H1 (cell line): ENCODE results near the gene FAM120B. TPM values are rescaled to one million over a fixed set of nuclear protein-coding genes. Genes with fewer than 3 reads are reported as not detected.

Source experiments
- CTCF ChIA-PET: fragments of 300-600 bp; sonication (Branson Sonifier 250); formaldehyde crosslinking; loops from one replicate; lab custom pipeline; 2021; ENCODE audit not compliant: partially characterized antibody; lab: Charles Lee
- POLR2A ChIA-PET: fragments of 300-600 bp; sonication (Branson Sonifier 250); formaldehyde crosslinking; loops from one replicate; lab custom pipeline; 2021; ENCODE audit warnings: inconsistent platforms; ENCODE audit not compliant: partially characterized antibody; lab: Charles Lee
- DNase-seq, 2 experiments: peaks; one replicate each; pipeline versions ENCODE4 v3.0.0 to v3.0.0-alpha.2; 2010 to 2022; ENCODE audit warnings: low spot score in 2 of 2, low read depth in 1 of 2, mixed read lengths in 1 of 2
- FAIRE-seq: peaks from 2 replicates; lab custom pipeline; 2011; peaks lifted over from hg19 to GRCh38; lab: Jason Lieb, UNC
- H2AFZ ChIP-seq: 2 replicates; pipeline ENCODE4 v1.8.1; 2012; ENCODE audit warnings: low read length, inconsistent platforms
- H2AK5ac ChIP-seq: 2 replicates; pipeline ENCODE4 v1.6.1; 2013; ENCODE audit warnings: low read depth, low read length
- H2BK120ac ChIP-seq: replicated peaks from 2 replicates; pipeline ENCODE3; 2013; ENCODE audit warnings: low read depth, low read length, inconsistent platforms
- H2BK12ac ChIP-seq: 2 replicates; pipeline ENCODE4 v1.6.1; 2013; ENCODE audit warnings: low read depth, low read length
- H2BK15ac ChIP-seq: 2 replicates; pipeline ENCODE4 v1.6.1; 2013; ENCODE audit warnings: low read length
- H2BK20ac ChIP-seq: 2 replicates; pipeline ENCODE4 v1.6.1; 2013; ENCODE audit warnings: low read length
- H2BK5ac ChIP-seq: 2 replicates; pipeline ENCODE4 v1.6.1; 2013; ENCODE audit warnings: low read depth, low read length
- H3K14ac ChIP-seq: 2 replicates; pipeline ENCODE4 v1.6.1; 2013; ENCODE audit warnings: inconsistent platforms; ENCODE audit not compliant: insufficient read length
- H3K18ac ChIP-seq: 2 replicates; pipeline ENCODE4 v1.6.1; 2013; ENCODE audit warnings: low read length; ENCODE audit errors: extremely low read depth
- H3K23ac ChIP-seq: 2 replicates; pipeline ENCODE4 v1.6.1; 2013; ENCODE audit warnings: inconsistent platforms; ENCODE audit not compliant: insufficient read length
- H3K23me2 ChIP-seq: 2 replicates; pipeline ENCODE4 v1.6.1; 2013; ENCODE audit warnings: low read depth, low read length
- H3K27ac ChIP-seq: 2 replicates; pipeline ENCODE4 v1.6.1; 2011; ENCODE audit warnings: low read depth, low read length, inconsistent platforms
- H3K27me3 ChIP-seq, 4 experiments: replicated peaks in 1 of 4; 1 replicate in 1 of 4; 2 replicates in 3 of 4; pipeline versions ENCODE4 v1.6.1 to v1.8.1; 2011 to 2013; ENCODE audit warnings: low read length in 3 of 4, mild to moderate bottlenecking in 3 of 4, inconsistent platforms in 2 of 4, mixed read lengths in 2 of 4, moderate library complexity in 1 of 4; ENCODE audit not compliant: control insufficient read depth in 3 of 4, insufficient read depth in 3 of 4; ENCODE audit errors: extremely low read depth in 1 of 4
- H3K36me3 ChIP-seq, 4 experiments: 2 replicates each; pipeline versions ENCODE4 v1.6.1 to v1.8.1; 2011 to 2013; ENCODE audit warnings: mild to moderate bottlenecking in 4 of 4, low read length in 3 of 4, moderate library complexity in 2 of 4, control low read depth in 1 of 4, inconsistent platforms in 1 of 4; ENCODE audit not compliant: insufficient read depth in 4 of 4, control insufficient read depth in 2 of 4
- H3K4ac ChIP-seq: replicated peaks from 2 replicates; pipeline ENCODE3; 2013; ENCODE audit warnings: low read length, low read depth, mixed read lengths, inconsistent platforms; ENCODE audit not compliant: insufficient read length
- H3K4me1 ChIP-seq, 4 experiments: replicated peaks in 1 of 4; 1 replicate in 1 of 4; 2 replicates in 3 of 4; pipeline versions ENCODE4 v1.6.1 to v1.8.1; 2011 to 2013; ENCODE audit warnings: low read length in 3 of 4, inconsistent platforms in 2 of 4, mixed read lengths in 1 of 4; ENCODE audit not compliant: insufficient read depth in 4 of 4, control insufficient read depth in 3 of 4
- H3K4me2 ChIP-seq, 2 experiments: 2 replicates each; pipeline versions ENCODE4 v1.6.1 to v1.8.1; 2011 to 2013; ENCODE audit warnings: low read depth in 2 of 2, low read length in 2 of 2, control low read depth in 1 of 2, inconsistent platforms in 1 of 2, mild to moderate bottlenecking in 1 of 2; ENCODE audit not compliant: insufficient read depth in 1 of 2
- H3K4me3 ChIP-seq, 4 experiments: fragments of 200-600, 300-600 bp in 1 of 4; sonication (generic), shearing (Covaris generic), sonication (Bioruptor Twin) in 1 of 4; 2 replicates each; pipeline versions ENCODE4 v1.5.1 to v1.8.1; 2011 to 2016; ENCODE audit warnings: low read length in 4 of 4, low read depth in 3 of 4, control low read depth in 2 of 4, inconsistent platforms in 2 of 4, mild to moderate bottlenecking in 2 of 4, mixed read lengths in 1 of 4, moderate library complexity in 1 of 4; ENCODE audit not compliant: insufficient read depth in 2 of 4; ENCODE audit errors: extremely low read depth in 1 of 4
- H3K56ac ChIP-seq: replicated peaks from 2 replicates; pipeline ENCODE3; 2013; ENCODE audit warnings: low read depth, mild to moderate bottlenecking, mixed read lengths, low read length, inconsistent platforms; ENCODE audit not compliant: insufficient read length
- H3K79me1 ChIP-seq: 2 replicates; pipeline ENCODE4 v1.6.1; 2013; ENCODE audit warnings: low read depth, low read length, control low read depth
- H3K79me2 ChIP-seq, 2 experiments: 2 replicates each; pipeline versions ENCODE4 v1.6.1 to v1.8.1; 2012 to 2013; ENCODE audit warnings: low read length in 2 of 2, mild to moderate bottlenecking in 2 of 2, inconsistent platforms in 1 of 2; ENCODE audit not compliant: insufficient read depth in 2 of 2, control insufficient read depth in 1 of 2
- H3K9ac ChIP-seq, 4 experiments: replicated peaks in 1 of 4; 1 replicate in 1 of 4; 2 replicates in 3 of 4; pipeline versions ENCODE4 v1.6.1 to v1.8.1; 2011 to 2013; ENCODE audit warnings: low read depth in 3 of 4, low read length in 3 of 4, control low read depth in 2 of 4, mild to moderate bottlenecking in 2 of 4, moderate library complexity in 2 of 4, inconsistent platforms in 1 of 4; ENCODE audit errors: extremely low read depth in 1 of 4
- H3K9me3 ChIP-seq, 2 experiments: 2 replicates each; pipeline versions ENCODE4 v1.6.1 to v1.8.1; 2012 to 2013; ENCODE audit warnings: mild to moderate bottlenecking in 2 of 2, moderate library complexity in 2 of 2, control low read depth in 1 of 2, inconsistent platforms in 1 of 2, low read depth in 1 of 2, low read length in 1 of 2, mixed read lengths in 1 of 2; ENCODE audit not compliant: insufficient read depth in 2 of 2
- H4K20me1 ChIP-seq, 2 experiments: replicated peaks in 1 of 2; 2 replicates each; pipeline versions ENCODE3 to v1.8.1; 2011 to 2013; ENCODE audit warnings: inconsistent platforms in 2 of 2, low read length in 2 of 2, mild to moderate bottlenecking in 1 of 2; ENCODE audit not compliant: insufficient read depth in 2 of 2, control insufficient read depth in 1 of 2
- H4K5ac ChIP-seq: 2 replicates; pipeline ENCODE4 v1.6.1; 2013; ENCODE audit warnings: low read length, low read depth, mixed read lengths, inconsistent platforms; ENCODE audit not compliant: insufficient read length
- H4K8ac ChIP-seq: 2 replicates; pipeline ENCODE4 v1.8.0; 2013; ENCODE audit warnings: mild to moderate bottlenecking, moderate library complexity, low read length, inconsistent platforms; ENCODE audit not compliant: insufficient read depth; ENCODE audit errors: extremely low read depth
- H4K91ac ChIP-seq: replicated peaks from 2 replicates; pipeline ENCODE3; 2013; ENCODE audit warnings: low read length, mixed read lengths, inconsistent platforms; ENCODE audit not compliant: insufficient read length
- CBX8 ChIP-seq: fragments of 300-800, 300-1000 bp; sonication (generic); IDR thresholded peaks from 2 replicates; pipeline ENCODE4 v1.7.1; 2016; ENCODE audit warnings: low read depth, low read length, borderline replicate concordance
- PHF8 ChIP-seq: fragments of 200-600 bp; sonication (generic); conservative IDR thresholded peaks from 2 replicates; pipeline ENCODE4 v1.7.1; 2012; ENCODE audit warnings: low read depth, mild to moderate bottlenecking, inconsistent platforms, low read length, moderate library complexity
- ZNF274 ChIP-seq: IDR thresholded peaks from 2 replicates; pipeline ENCODE4 v1.7.0; 2012; ENCODE audit warnings: low read length, borderline replicate concordance; ENCODE audit errors: extremely low read depth
- WGBS, 2 experiments: shearing (Covaris generic) in 1 of 2; methylation state at CpG; one replicate each; pipeline versions ENCODE4 v1.1.6 to v1.1.7; 2013 to 2015; ENCODE audit warnings: low lambda C conversion rate in 2 of 2, mixed read lengths in 2 of 2, inconsistent platforms in 1 of 2, low coverage in 1 of 2, missing lambda C conversion rate in 1 of 2; ENCODE audit not compliant: insufficient replicate concordance in 2 of 2, insufficient coverage in 1 of 2, insufficient read length in 1 of 2; ENCODE audit errors: extremely low coverage in 1 of 2, missing lambda C conversion rate in 1 of 2; 5-methylcytosine and 5-hydroxymethylcytosine counted together
- polyA plus RNA-seq, 7 experiments: library from polyadenylated mRNA; depleted of rRNA in 3 of 7; stranded (reverse) in 5 of 7; unstranded in 2 of 7; fragments of >200 nt in 5 of 7; fragments of 200-250 nt in 2 of 7; gene quantifications; 1 replicate in 5 of 7; 2 replicates in 1 of 7; 4 replicates in 1 of 7; pipeline versions ENCODE4 v1.2.1 to v1.2.3, GENCODE V29; 2011 to 2013; ENCODE audit warnings: missing spikeins in 2 of 7, mixed read lengths in 2 of 7
- total RNA-seq: library from RNA; stranded (reverse); fragmentation: NEBNext Ultra II Directional; extraction: Animal tissue kit (Norgen Biotek cat#: 25700); gene quantifications from 2 replicates; pipeline ENCODE4 v1.2.1, GENCODE V29; 2021

The FAM120B gene
- total and polyA plus RNA-seq, 2 of the 8 experiments (the other 6 are each of a cell fraction or from before 2014, with no cell fraction given), result 5.1 to 12.5 TPM

DNA sequence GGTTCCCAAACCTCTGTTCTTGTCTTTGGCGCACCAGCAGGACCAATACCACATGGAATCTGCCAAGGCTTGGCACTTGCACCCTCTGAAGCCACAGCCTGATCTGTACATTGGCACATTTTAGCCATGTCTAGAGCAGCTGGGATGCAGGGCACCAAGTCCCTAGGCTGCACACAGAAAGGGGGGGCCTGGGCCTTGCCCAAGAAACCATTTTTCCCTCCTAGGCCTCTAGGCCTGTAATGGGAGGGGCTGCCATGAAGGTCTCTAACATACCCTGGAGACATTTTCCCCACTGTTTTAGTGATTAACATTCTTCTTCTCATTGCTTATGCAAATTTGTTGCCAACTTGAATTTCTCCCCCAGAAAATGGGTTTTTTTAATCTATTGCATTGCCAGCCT is 5.4 kb upstream of the FAM120B start:
- Histone ChIP-seq H3K9ac (no peak overlapping the region), H3K18ac (no peak overlapping the region), H4K20me1 (no peaks in the 10 kb centered on the region), H3K79me2 (no peaks in the 10 kb centered on the region), H2AFZ (no peak overlapping the region), H2BK20ac (no peak overlapping the region), H3K9me3 (peaks cover 29 to 36% of the 10 kb centered on the region in 2 experiments), H2BK5ac (no peak overlapping the region), H4K8ac (no peak overlapping the region), H2BK15ac (no peak overlapping the region), H4K91ac (no peak overlapping the region), H2BK12ac (no peak overlapping the region), H3K4me3 (no peak overlapping the region), H3K27ac (no peak overlapping the region), H3K23ac (no peak overlapping the region), H3K56ac (no peak overlapping the region)
- ChIA-PET POLR2A (no interaction called here), CTCF (no interaction called here)
- no peak for DNase-seq
- TF ChIP-seq CBX8 (no peak), ZNF274 (no peak), PHF8 (no peak)
- TF ChIP-seq, all 59 proteins: peak for 0
- Histone ChIP-seq H3K4me1 (peaks cover 2 to 10% (median 5%) of the 10 kb centered on the region in 4 experiments), H3K23me2 (peaks cover 11% of the 10 kb centered on the region; the same call in 1 of the 2 replicates), H4K5ac (no peak overlapping the region), H3K4me2 (no peak overlapping the region), H2BK120ac (no peak overlapping the region), H3K36me3 (peaks cover 0 to 15% (median 3%) of the 10 kb centered on the region in 4 experiments; a peak in 2 of 8 replicates), H2AK5ac (no peak overlapping the region), H3K14ac (no peak overlapping the region), H3K27me3 (peaks cover 4 to 26% (median 21%) of the 10 kb centered on the region in 4 experiments), H3K4ac (no peak overlapping the region), H3K79me1 (no peaks in the 10 kb centered on the region)
- no peak for FAIRE-seq
- WGBS, 2 experiments, result 80% methylated on average over 1 of the region's 1 CpG; no CpG with 5 or more reads in 1 of the 2 experiments
